ENCODE data around the gene BRD7. TPM values are rescaled to one million over a fixed set of nuclear protein-coding genes. Genes with fewer than 3 reads are reported as not detected.

Gene BRD7
- total RNA-seq, 1 experiment from 2014 or later, result 50.0 TPM

- no peak for DNase-seq (ENCODE audit: low spot score)
Observed at GRCh38 chr16:50304467-50305440, 64.0 kb downstream of the BRD7 start.

DNA sequence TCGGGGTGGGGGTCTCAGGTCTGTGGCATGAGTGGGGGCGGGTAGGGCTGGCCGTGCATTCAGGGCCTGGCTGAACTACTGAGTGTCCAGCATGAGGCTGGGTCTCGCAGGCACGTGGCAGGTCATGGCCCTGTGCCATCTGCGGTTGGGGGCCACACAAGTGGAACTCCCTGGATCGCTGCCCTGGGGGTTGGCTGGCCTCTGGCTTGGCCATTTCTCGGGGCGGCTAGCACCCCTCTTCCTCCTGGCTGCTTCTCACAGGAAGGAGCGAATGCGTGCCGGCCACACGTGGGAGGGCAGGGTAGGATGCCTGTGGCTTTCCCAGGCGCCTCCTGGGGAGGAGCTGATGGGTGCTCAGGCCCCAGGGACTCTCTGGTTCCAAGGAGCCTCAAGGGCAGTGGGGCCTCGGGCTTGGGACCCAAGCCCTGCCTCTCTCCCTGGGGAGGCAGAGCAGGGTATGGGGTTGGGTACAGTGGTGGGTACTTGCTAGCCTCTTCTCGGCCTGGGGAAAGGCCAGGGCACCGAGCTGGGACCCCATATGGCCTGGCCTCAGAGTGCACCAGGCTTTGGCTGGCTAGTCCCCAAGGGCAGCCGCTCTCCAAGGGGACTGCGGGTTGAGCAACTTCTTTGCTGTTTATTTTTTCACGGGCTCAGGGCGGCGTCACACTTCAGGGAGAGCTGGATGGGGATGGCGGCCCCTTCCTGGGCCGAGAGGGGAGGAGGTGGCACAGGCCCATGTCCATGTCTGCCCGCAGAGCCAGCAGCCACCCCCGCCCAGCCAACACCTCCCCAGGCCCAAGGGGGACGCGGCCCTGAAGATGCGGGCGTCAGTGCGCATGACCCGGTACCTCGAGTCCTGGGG, 65.0 kb downstream of the BRD7 start:
- no peak for DNase-seq (ENCODE audit: low spot score)

DNA sequence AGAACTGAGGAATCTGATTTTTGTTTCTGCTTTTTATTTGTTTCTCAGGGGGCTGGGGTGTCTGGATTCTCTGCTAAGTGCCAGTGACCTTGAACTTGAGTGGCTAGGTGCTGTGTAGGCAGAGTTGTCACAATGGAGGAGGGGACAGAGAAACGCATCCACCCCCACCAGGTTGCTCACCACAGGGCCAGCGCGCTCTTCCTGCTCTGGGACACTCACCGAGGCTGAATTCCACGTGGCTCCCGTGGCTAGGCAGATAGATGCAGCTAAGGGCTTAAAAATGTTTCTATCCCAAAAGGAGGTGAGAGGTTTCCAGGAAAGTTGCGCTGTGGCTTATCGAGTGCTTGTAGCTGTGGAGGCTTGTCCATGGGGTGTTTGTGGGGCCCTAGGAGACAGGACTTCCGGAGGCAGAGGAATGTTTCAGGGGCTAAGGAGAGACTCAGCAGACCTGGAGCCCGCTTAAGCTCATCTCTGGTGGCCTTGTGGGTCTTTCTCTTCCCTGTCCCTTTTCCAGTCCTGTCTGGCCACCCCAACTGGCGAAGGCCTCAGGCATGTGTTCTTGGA, 65.7 kb downstream of the BRD7 start:
- no peak for DNase-seq (ENCODE audit: low spot score)

GRCh38 chr16:50302472-50303005, 66.2 kb downstream of the BRD7 start:
- DNase-seq (ENCODE audit: low spot score), result no peak

- DNase-seq (ENCODE audit: low spot score), result no peak
Observed at GRCh38 chr16:50301626-50302471, 66.9 kb downstream of the BRD7 start.

GRCh38 chr16:50300942-50301625, 67.7 kb downstream of the BRD7 start:
- DNase-seq (ENCODE audit: low spot score), result no peak

DNA sequence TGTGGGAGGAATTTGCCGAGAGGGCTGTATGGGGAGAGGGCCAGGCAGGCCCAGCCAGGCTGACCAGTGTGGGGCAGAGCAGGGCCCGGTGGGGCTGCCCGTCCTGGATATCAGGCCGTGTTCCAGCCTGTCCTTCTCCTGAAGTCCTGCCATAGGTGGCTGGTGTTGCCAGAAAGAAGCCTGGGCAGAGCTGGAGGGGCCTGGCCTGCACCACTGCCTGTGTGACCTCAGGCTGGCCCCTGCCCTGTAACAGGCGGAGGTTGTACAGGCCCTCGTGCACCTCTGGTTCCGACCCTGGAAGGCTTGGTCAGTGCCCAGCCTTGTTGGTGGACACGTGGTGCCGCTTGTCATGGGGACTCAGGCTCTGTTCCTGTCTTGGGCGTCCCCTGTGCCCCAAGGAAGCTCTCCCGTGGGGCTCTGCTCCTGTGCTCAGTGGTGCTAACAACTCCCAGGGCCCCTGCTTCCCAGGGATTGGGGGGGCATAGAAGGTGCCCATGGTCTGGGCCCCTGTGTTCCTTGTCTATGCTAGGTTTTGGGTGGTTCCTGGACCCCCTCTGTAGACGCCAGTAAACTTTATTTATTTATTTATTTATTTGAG, 69.2 kb downstream of the BRD7 start:
- DNase-seq (ENCODE audit: low spot score), result no peak

DNA sequence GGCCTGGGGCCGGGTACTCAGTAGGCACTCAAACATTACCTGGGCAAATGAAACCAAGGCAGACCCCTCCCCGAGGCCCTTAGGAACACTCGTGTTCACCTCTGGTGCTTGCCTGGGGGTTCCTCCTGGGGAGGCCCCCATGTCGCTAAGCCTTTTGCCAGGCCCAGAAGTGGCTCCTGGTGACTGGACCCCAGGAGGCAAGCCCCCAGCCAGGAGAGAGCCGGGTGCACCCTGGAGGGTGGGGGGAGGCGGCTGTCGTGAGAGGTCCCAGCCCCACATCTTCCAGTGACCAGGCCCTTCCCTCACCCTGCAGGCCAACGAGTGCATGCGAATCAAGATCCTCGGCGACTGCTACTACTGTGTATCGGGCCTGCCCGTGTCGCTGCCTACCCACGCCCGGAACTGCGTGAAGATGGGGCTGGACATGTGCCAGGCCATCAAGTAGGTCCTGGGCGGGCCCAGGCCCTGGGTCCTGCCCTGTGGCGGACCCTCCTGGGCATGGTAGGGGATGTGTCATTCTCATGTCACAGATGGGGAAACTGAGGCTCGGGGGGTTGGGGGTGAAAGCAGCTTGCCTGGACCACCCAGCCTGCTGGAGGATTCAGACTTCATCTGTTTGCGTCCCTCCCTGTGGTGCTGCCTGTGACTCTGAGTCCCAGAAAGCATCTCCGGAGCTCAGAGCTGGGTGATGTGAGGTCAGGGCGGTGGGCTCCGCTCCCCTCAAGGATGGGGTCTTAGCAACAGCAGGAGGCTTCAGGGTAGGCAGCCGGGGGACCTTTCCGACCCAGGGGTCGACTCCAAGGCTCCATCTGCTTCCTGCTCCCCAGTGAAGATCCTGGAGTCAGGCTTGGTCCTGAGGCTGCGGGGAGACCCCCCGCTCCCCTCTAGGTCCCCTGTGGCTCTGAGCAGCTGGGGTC, 69.9 kb downstream of the BRD7 start:
- no peak for DNase-seq (ENCODE audit: low spot score)

GRCh38 chr16:50298075-50298460, 70.7 kb downstream of the BRD7 start:
- DNase-seq (ENCODE audit: low spot score), result no peak

DNA sequence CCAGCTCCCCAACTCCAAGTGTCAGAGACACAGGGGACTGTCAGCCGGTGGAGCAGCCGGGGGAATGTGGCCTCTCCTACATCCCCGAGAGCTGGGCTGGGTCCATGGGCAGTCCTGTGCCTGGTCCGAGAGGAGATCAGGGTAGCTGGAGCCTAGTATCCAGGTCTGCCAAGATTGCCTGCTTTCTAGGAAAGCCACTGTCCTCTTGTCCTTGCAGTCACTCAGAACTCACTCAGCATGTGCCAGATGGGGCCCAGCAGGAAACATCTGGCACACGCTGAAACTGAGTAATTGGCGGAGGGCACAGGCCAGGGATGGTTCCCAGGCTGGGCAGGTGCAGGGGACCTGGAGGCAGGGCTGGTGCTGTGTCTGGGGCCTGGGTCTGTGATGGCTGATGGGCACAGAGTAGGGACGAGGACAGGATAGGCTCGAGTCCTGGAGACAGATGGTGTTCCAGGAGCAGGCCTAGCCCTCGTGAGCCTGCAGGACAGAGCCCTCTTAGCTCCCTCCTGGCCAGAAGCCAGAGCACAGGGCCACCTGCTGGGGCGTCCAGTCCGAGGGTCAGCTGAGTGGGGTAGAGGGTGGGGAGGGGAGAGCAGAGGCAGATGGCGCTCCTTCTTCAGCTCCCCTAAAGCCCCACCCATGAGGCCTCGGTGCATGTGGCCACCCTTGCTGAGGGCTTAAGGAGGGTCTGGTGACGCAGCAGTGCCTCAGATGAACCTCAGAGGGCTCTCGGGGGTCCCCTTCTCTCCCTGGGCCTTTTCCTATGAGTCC, 71.3 kb downstream of the BRD7 start:
- no peak for DNase-seq (ENCODE audit: low spot score)

- no peak for DNase-seq (ENCODE audit: low spot score)
Observed at GRCh38 chr16:50296807-50297206, 72.0 kb downstream of the BRD7 start.

DNA sequence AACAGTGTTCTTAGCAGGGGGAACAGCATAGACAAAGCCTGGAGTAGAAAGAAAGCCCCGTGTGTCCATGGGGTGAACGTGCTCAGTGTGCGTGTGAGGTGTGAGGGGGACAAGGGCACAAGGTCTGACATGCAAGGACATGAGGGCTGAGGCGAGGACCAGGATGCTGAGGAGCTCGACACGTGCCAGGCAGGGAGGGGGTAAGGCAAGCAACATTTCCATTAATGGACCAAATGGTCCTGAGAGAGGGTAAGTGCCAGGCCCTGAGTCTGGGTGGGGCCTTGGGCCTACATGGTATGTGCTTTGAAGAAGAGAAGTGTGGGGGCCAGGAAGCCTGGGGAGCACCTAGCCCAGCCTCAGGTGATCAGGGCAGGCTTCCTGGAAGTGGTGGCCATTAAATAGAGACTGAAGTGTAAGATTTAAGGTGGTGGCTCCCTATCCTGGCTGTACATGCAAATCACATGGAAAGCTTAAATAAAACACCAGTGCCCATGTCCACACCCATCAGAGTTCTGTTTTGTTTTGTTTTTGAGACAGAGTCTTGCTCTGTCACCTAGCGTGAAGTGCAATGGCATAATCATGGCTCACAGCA, 73.2 kb downstream of the BRD7 start:
- no peak for DNase-seq (ENCODE audit: low spot score)

DNA sequence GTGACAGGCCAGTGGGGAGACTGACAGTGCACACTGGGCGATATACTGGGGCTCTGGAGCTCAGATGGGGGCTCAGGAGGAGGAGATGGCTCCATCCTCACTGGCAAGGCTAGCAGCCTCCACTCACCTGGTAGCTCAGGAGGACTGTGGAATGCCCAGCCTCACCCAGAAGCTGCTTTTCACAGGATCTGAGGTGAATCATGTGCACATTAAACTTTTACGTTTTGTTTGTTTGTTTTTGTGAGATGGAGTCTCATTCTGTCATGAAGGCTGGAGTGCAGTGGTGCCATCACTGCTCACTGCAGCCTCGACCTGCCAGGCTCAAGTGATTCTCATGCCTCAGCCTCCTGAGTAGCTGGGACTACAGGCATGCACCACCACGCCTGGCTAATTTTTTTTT, 73.8 kb downstream of the BRD7 start:
- no peak for DNase-seq (ENCODE audit: low spot score)

DNA sequence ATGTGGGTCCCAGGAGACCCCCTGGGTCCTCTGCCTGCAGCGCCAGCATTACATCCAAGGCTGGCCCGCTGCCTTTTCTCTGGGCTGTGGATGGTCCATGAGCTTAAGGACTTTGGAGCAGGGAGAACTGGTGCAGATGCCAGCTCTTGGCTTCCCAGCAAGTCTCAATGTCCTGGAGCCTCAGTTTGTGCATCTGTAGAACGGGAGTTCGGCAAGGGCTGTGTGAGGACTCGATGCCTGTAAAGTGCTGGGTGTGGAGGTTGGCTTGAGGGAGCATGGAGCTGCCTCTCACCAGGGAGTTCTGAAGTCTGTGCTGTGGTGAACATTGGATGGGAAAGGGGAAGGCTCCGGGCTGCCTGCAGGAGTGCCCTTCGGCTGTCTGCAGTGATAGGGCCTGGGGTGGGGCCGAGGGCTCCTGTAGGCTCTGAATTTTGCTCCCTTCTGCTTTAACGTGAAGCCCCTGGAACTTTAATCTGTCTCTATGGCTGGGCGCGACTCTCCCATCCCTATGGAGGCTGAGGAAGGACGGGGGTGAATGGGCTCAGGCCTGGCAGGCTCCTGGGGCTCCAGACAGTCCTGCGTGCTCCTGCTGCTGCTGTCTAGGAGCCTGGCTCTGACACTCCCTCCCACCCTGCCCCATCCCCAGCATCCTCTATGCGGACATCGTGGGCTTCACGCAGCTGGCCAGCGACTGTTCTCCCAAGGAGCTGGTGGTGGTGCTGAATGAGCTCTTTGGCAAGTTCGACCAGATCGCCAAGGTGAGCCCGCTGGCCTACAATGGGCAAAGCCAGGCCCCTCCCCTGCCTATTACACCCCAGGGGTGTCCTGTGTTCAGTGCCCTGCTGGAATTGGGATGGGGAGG, 74.6 kb downstream of the BRD7 start:
- DNase-seq (ENCODE audit: low spot score), result no peak

DNA sequence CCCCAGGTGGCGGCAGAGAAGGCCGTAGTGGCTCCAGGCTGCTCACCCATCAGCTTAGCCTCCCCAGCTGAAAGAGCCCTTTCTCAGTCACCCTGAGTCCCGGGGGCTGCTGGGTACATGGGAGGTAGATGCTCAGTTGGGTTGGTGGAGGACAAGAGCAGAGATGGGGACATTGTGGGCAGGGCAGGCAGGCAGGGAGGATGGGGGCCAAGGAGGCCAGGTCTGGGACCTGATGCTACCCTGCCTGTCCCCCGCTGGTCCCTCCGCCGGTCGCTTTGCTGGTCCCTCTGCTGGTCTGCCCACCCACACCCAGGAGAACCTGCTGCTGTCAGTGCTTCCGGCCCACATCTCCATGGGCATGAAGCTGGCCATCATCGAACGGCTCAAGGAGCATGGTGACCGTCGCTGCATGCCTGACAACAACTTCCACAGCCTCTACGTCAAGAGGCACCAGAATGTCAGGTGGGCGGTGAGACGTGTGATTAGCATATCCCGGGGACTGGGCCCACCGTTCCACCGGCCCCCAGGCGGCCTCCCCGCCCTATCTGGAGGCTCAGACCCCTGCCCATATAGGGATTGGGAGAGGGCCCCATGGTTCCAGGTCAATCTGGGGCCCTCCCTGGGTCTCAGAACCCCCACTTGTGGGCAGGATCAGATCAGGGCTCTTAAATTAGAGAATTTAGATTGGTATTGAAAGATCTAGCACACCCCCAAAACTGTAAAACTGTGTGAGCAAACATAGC, 75.6 kb downstream of the BRD7 start:
- DNase-seq (ENCODE audit: low spot score), result no peak

DNA sequence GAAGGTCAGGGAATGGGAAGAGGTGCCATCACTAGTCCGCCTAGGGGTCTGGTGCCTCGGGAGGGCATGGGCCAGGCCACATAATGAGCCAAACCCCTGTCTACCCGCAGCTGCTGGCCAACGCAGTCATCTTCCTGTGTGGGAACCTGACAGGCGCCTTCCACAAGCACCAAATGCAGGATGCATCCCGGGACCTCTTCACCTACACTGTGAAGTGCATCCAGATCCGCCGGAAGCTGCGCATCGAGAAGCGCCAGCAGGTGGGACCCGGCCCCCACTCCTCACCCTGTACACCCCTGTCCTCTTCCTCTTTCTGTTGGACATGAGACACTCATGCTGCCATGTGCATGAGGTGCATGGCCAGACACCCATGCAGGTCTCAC, 76.2 kb downstream of the BRD7 start:
- no peak for DNase-seq (ENCODE audit: low spot score)
